ENCODE data around the gene NEURL4.

DNA sequence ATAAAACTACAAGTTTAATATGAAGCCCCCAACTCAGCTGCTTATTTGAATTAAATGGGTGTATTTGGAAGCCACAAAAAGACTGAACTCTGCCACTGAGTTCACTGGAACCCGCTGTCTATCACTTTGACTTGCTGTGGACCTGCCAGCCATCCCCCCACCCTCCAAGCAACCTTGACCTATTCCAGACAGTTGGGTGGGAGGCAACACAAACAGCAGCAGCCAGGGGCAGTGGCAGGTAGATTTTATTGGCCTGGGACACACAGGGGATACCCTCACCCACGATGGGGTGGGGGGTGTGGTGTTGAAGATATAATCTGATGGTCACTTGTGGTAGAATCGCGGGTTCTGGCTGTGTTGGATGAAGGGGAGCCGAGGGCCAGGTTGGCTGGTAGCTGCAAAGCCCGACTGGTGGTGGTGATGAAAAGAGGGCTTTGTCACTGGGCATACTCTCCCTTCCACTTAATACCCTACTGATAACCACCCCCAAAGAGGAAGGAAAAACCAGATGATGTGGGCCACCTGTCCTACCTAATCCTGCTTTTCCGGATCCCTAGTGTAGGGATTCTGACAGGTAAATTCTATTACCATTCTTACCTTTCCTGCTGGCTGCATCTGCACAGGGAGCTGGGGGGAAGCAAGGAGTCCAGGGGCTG, 16.6 kb downstream of the NEURL4 start:
- TF ChIP-seq, protein P1, sequence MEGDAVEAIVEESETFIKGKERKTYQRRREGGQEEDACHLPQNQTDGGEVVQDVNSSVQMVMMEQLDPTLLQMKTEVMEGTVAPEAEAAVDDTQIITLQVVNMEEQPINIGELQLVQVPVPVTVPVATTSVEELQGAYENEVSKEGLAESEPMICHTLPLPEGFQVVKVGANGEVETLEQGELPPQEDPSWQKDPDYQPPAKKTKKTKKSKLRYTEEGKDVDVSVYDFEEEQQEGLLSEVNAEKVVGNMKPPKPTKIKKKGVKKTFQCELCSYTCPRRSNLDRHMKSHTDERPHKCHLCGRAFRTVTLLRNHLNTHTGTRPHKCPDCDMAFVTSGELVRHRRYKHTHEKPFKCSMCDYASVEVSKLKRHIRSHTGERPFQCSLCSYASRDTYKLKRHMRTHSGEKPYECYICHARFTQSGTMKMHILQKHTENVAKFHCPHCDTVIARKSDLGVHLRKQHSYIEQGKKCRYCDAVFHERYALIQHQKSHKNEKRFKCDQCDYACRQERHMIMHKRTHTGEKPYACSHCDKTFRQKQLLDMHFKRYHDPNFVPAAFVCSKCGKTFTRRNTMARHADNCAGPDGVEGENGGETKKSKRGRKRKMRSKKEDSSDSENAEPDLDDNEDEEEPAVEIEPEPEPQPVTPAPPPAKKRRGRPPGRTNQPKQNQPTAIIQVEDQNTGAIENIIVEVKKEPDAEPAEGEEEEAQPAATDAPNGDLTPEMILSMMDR (IDR thresholded peaks at IDR 0.05), result no peak
- no peak for TF ChIP-seq POLR2A (IDR thresholded peaks at IDR 0.05)

Data from Peyer's patch (tissue), 4 donors.